ENCODE results near the gene DES. TPM values are rescaled to one million over a fixed set of nuclear protein-coding genes. Genes with fewer than 3 reads are reported as not detected.
A peak's percentile ranks its signal among the peaks of the same experiment; 100 is the strongest.

Gene DES
- total RNA-seq (2022) (not detected in 2 replicates), Bru-seq, nascent RNA (not detected), BruChase-seq, experiment 1, labeled RNA remaining after a 6-hour chase (not detected), BruChase-seq, experiment 2, labeled RNA remaining after a 2-hour chase (percentile 8 among the genes with signal in this experiment)
- long read RNA-seq = 0 reads

GRCh38 chr2:219418155-219419011 lies at the start of gene DES:
Gene DES, plus strand, starts transcription at chr2:219418377. Its CDS starts 86 bp downstream, at chr2:219418463.
- Mint-ChIP-seq H3K27ac (ENCODE audit: unreplicated experiment) (no peak within 1 kb of the TSS), H3K36me3 (ENCODE audit: insufficient read depth, unreplicated experiment) (no peaks in the 10 kb centered on the region), H3K4me3 (ENCODE audit: low read depth, unreplicated experiment) (no peak within 1 kb of the TSS), H3K9me3 (ENCODE audit: low read depth, unreplicated experiment) (no peaks in the 10 kb centered on the region), H3K27me3 (ENCODE audit: unreplicated experiment) (peaks cover 33% of the 10 kb centered on the region), H3K4me1 (ENCODE audit: low read depth, unreplicated experiment) (no peaks in the 10 kb centered on the region)
- intact Hi-C loops (cut with micrococcal nuclease; ENCODE audit: unreplicated experiment) = no loop called here
- CTCF ChIA-PET = interaction anchor here (0.6 kb wide), 1 partner anchor 48 kb away, joined by 4 read pairs; no protein-coding TSS in a partner anchor
- no peak for DNase-seq
- no TSS peak for BruUV-seq (replicated peaks)
- no peak for TF ChIP-seq CTCF (IDR thresholded peaks at IDR 0.05; ENCODE audit: unreplicated experiment)

GRCh38 chr2:219368690-219369191 lies 49.4 kb upstream of the DES start:
- intact Hi-C loops (cut with micrococcal nuclease; ENCODE audit: unreplicated experiment) = no loop called here
- no TSS peak for BruUV-seq (replicated peaks)

GRCh38 chr2:219369447-219369861 lies 48.7 kb upstream of the DES start:
- H3K4me1 Mint-ChIP-seq (ENCODE audit: low read depth, unreplicated experiment) = peaks cover 19% of the 10 kb centered on the region
- CTCF ChIA-PET = no interaction called here

More at GRCh38 chr2:219368690-219369191, 49.4 kb upstream of the DES start:
- Mint-ChIP-seq H3K4me1 (ENCODE audit: low read depth, unreplicated experiment) (peaks cover 19% of the 10 kb centered on the region), H3K27me3 (ENCODE audit: unreplicated experiment) (no peaks in the 10 kb centered on the region), H3K27ac (ENCODE audit: unreplicated experiment) (no peak overlapping the region), H3K4me3 (ENCODE audit: low read depth, unreplicated experiment) (no peak overlapping the region), H3K9me3 (ENCODE audit: low read depth, unreplicated experiment) (no peaks in the 10 kb centered on the region), H3K36me3 (ENCODE audit: insufficient read depth, unreplicated experiment) (peaks cover 5% of the 10 kb centered on the region)
- CTCF ChIA-PET = no interaction called here
- DNase-seq = no peak
- TF ChIP-seq CTCF (IDR thresholded peaks at IDR 0.05; ENCODE audit: unreplicated experiment) = no peak

More at GRCh38 chr2:219369447-219369861, 48.7 kb upstream of the DES start:
- intact Hi-C loops (cut with micrococcal nuclease; ENCODE audit: unreplicated experiment) = no loop called here
- H3K27ac Mint-ChIP-seq (ENCODE audit: unreplicated experiment) = no peak overlapping the region
- no TSS peak for BruUV-seq (replicated peaks)
- TF ChIP-seq CTCF (IDR thresholded peaks at IDR 0.05; ENCODE audit: unreplicated experiment) = no peak
- H3K4me3 Mint-ChIP-seq (ENCODE audit: low read depth, unreplicated experiment) = no peak overlapping the region
- no peak for DNase-seq
- no peaks in the 10 kb centered on the region for H3K9me3 Mint-ChIP-seq (ENCODE audit: low read depth, unreplicated experiment)
- peaks cover 7% of the 10 kb centered on the region for H3K36me3 Mint-ChIP-seq (ENCODE audit: insufficient read depth, unreplicated experiment)
- no peaks in the 10 kb centered on the region for H3K27me3 Mint-ChIP-seq (ENCODE audit: unreplicated experiment)
